Measurements from ENCODE around the gene RCAN1.

GRCh38 chr21:34593423-34593822 is 21.5 kb downstream of the RCAN1 start:
- TF ChIP-seq, protein P1, sequence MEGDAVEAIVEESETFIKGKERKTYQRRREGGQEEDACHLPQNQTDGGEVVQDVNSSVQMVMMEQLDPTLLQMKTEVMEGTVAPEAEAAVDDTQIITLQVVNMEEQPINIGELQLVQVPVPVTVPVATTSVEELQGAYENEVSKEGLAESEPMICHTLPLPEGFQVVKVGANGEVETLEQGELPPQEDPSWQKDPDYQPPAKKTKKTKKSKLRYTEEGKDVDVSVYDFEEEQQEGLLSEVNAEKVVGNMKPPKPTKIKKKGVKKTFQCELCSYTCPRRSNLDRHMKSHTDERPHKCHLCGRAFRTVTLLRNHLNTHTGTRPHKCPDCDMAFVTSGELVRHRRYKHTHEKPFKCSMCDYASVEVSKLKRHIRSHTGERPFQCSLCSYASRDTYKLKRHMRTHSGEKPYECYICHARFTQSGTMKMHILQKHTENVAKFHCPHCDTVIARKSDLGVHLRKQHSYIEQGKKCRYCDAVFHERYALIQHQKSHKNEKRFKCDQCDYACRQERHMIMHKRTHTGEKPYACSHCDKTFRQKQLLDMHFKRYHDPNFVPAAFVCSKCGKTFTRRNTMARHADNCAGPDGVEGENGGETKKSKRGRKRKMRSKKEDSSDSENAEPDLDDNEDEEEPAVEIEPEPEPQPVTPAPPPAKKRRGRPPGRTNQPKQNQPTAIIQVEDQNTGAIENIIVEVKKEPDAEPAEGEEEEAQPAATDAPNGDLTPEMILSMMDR (conservative IDR thresholded peaks at IDR 0.05; ENCODE audit: low read depth, low read length) = no peak
- no peak for TF ChIP-seq EZH2 (IDR thresholded peaks at IDR 0.05; ENCODE audit: borderline replicate concordance, low read depth, low read length, poor library complexity, severe bottlenecking)
